G401 (cell line): ENCODE measurements around the gene F2RL1. TPM values are rescaled to one million over a fixed set of nuclear protein-coding genes. Genes with fewer than 3 reads are reported as not detected.
"Not testable (repeated sequence)": the region's sequence is repeated elsewhere in the genome, so short reads cannot be mapped to it uniquely, and the experiment has no call there.

Experiments used
- DNase-seq: peaks from one replicate; pipeline ENCODE4 v3.0.0-alpha.2; 2015; ENCODE audit warnings: low spot score
- in situ Hi-C: cut with HindIII; loops from 2 replicates; pipeline ENCODE4 v1.10.0; 2016; ENCODE audit warnings: low sequenced_read_pairs, mixed read lengths
- total RNA-seq: library from RNA; depleted of rRNA; stranded (reverse); fragments of >200 nt; shearing (Covaris generic); gene quantifications from 2 replicates; pipeline ENCODE4 v1.2.3, GENCODE V29; 2014

F2RL1 gene
- total RNA-seq, 1 experiment from 2014 or later = 209 TPM

DNA sequence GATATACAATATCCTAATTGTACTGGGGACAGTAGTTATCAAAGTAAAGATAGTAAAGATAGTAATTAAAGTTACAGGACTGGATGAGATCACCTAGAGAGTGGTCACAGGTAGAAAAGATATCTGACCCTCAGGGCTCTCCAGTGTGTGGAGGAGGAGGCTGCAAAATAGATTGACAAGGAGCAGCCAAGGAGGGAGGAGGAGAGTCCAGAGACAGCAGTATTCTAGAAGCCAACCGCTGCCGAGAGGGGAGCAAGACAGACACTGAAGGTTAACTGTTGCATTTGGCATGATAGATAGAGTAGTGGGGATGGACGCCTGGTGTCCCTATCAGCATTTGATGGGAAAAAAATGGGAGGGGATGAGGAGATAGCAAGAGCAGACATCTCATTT, 17.0 kb upstream of the F2RL1 start:
- in situ Hi-C loops = no loop called here
- DNase-seq = no peak

DNA sequence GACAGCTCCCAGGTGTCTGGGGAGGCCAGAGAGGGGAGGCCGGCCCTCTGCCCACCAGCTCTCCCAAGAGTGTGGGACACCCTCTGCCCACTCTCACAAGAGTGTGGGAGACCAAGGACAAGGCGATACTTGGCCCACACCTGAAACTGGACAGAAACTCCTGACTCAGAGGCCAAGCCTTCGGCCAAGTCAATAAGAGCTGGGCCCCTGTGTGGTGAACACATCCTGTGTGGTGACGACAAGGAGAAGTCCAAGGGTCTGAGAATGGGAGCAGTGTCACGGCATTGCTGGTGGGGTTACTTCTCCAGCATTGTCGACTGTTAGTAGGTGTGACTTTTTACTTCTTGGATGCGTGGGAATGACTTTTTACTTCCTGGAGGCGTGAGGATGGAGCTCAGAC, 14.6 kb upstream of the F2RL1 start:
- no peak for DNase-seq
- in situ Hi-C loops = no loop called here

DNA sequence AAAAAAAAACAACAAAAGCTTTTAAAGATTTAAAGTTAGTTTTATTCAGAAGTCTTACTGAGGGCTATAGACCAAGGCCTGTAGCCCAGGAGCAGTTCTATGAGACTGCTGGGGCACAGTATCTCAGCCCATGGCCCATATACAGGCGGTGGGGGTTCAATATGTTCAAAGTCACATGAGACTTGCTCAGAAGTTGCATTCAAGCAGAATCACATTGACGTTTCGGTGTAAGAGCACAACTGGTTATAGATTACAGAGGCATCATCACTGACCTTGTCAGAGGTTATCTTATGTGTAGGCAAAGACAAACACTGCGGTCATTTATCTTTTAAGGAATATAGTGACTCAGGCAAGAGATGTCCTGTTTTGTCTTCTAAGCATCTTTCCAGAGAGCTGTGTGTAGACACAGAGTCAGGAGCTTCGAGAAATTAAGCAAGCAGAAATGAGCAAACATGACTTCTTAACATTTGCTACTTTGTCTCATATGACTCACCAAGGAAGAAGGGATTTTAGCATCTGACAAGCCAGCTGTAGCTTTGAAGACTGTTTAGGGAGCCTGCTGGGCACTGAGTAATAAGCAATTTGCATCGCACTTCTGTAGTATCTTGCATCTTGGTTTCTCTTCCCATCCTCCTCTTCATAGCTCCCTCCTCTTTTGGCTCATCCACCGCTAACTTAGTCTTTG, 12.9 kb upstream of the F2RL1 start:
- DNase-seq = no peak

DNA sequence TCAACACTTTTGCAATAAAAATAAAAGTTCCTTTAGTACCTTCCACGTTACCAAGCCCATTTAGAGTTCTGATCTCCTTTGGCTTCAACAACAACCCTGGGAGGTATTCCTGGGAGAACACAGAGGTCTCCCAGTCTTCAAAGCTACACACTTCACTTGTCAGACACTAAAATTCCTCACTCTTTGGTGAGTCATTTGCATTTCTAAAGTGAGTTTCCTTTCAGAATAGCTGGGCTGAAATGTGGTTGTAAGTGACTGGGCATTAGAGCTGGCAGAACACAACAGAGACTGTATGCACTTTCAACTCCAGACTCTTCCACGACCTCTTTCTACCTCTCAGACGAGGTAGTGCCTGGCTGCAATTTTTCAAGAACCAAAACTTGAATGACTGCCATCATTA, 11.5 kb upstream of the F2RL1 start:
- no peak for DNase-seq
- in situ Hi-C loops = no loop called here

More for the DNA sequence above, 12.9 kb upstream of the F2RL1 start:
- in situ Hi-C loops = no loop called here

DNA sequence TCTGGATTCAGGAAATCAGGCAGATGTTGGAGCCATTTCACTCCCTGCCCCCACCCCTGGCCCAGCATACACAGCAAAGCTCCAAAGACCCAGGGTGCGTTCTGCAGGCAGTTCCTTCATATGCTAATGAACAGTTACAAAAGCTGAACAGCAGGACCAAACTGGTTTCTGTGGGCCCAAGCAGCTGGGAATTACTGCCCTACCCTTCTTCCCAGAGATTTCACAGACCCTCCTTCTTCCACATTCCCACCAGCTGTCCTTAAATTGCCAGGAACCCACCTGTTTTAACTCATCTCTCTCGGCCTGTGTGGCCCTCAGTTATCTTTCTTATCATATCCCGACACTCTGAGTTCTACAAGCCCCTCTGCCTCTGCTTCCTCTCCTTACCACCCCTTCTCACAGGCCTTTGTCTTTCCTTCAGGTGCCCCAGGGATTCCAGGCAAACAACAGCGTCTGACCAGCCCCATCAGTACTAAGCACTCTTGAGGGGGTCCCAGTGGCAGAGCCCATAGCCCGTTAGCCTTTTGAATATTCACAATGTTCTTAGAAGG, 10.6 kb upstream of the F2RL1 start:
- in situ Hi-C loops = no loop called here
- DNase-seq = no peak

DNA sequence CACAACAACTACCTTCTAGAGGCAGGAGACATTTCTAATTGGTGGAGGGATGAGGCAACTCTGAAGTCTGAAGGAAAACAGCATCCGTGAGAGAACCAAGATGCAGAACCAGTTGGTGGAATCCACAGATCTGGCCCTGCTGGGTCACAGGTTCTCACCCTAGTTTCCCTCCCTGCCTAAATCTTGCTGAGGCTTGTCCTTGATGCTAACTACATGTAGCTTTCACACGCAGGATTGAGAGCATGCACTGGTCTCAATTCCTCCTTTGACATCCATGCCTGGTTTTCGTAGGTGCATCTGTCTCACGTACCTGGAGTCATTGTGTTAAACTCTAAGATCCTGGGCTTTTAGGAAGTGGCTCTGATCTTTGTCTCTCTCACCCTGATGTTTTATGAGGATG, 9.7 kb upstream of the F2RL1 start:
- no peak for DNase-seq
- in situ Hi-C loops = no loop called here

DNA sequence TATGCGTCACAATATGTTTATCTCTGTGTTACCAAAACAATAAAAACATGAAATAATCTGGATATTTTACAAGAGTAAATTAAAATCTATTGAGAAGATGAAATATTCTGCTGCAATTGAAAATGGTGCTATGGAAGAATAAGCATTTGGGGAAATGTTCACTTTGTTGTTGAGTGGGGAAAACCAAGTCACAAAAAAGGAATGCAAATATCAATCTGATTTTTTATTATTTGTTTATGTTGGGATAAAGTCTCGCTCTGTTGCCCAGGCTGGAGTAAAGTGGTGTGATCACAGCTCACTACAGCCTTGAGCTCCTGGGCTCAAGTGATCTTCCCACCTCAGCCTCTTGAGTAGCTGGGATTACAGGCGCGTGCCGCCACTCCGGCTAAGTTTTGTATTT, 8.6 kb upstream of the F2RL1 start:
- in situ Hi-C loops = no loop called here

DNA sequence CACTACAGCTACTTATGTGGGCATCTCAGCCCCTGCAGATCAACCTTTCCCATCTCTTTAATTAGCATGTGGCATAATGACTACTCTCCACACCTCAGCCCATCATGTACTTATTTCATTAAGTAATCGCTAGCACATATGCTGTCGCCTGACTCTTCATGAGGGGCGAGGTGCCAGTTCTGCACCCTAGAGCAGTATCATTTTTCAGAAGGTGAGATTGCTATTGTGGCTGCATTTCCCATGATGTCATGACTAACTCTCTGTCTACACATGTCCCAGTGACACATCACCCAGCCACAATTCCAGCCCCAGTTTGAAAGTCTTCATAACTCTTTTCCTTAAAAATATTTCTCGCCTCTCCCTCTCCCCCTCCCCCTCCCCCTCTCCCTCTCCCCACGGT, 7.6 kb upstream of the F2RL1 start:
- DNase-seq = no peak

More for the DNA sequence above, 8.6 kb upstream of the F2RL1 start:
- DNase-seq = no peak

DNA sequence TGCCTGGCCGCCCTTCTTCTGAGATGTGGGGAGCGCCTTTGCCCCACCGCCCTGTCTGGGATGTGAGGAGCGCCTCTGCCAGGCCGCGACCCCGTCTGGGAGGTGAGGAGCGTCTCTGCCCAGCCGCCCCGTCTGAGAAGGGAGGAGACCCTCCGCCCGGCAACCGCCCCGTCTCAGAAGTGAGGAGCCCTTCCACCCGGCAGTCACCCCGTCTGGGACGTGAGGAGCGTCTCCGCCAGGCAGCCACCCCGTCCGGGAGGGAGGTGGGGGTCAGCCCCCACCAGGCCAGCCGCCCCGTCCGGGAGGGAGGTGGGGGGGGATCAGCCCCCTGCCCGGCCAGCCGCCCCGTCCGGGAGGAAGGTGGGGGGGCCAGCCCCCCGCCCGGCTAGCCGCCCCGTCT, 6.6 kb upstream of the F2RL1 start:
- in situ Hi-C loops, DNase-seq: not testable (repeated sequence)

More for the DNA sequence above, 7.6 kb upstream of the F2RL1 start:
- in situ Hi-C loops = no loop called here

DNA sequence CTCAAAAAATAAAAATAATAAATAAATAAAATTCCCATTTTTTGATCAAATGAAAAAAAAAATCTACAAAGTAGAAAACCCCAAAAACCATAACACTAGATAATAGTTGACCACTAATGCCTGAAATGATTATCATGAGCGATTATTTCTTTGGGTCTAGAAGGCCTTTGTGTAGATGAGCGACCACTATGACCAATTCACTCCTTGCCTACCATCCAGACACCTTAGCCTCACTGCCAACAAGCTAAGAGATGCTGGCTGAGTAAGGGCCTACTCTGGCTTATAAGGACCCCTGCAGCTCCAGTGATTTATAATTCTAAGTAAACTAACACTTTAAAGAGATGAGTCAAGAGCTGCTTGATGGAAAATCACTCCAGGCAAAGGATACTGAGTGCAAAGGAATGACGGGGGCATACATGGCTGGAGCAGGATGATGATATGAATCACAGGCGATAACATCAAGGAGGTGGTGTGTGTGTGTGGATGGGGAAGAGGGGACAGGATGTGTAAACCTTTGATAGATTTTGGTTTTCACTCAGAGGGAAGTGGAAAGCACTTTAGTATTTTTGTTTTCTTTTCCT, 4.8 kb upstream of the F2RL1 start:
- in situ Hi-C loops = no loop called here
- no peak for DNase-seq

DNA sequence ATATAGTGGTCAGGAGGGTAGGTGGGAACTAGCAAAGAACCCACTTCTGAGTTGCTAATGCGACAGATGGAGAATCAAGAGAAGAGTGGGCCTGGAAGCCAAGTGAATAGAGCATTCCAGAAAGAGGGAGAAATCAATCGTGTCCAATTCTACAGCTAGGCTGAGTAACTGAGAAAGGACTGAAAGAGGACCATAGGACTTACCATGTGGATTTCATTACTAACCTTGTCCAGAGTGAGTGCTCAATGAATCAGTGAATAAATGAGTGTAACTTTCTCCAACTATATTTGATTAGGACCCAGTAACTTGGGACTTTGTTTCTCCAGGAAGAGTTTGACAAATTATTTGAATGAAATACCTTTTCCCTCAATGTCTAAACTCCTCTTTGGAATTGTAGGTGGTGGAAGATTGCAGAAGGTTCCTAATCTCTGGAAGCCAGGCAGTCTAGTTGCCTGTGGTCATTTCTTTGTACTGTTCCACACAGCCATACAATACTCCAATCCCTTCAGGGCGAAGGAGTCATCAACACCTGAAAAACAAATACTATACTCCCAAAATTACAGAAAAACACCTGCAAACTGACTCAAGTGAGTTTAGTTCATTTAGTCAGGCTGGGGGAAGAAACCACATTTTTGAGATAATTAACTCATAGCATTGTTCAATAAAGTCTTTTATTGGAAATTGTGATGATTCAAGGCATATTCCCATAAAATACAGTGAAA, 2.6 kb upstream of the F2RL1 start:
- no peak for DNase-seq
- in situ Hi-C loops = no loop called here

DNA sequence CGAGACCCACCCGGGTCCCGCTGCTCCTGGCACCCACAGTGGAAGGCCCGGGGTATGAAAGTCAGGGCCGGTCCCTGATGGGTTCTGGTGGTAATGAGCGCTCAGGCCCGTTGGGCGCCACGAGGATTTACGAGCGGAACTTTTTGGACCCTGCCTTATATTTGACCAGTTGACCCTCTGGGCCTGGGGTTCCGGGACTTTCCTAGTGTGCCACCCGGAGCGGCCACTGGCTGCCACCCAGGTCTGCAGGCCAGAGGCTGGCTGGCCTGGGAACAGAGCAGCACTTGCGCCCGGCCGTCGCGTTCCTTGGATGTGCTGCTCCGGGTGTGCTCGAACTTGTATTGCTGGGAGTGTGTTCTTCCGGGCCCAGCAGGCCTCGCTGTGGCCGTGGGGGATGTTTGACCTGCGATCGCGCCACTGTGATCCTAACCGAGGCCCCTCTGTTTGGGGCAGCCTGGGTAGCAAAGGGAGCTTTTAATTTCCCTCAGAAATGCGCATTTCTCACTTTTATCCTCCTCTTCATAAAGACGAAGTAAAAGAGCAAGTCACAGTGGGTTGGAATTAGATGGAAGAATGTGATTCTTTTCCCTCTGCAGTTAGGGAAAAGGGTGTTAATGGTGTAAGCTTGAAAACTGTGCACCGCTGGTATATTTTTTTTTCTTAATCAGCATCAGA, 1.2 kb downstream of the F2RL1 start:
- no peak for DNase-seq
- in situ Hi-C loops = no loop called here

DNA sequence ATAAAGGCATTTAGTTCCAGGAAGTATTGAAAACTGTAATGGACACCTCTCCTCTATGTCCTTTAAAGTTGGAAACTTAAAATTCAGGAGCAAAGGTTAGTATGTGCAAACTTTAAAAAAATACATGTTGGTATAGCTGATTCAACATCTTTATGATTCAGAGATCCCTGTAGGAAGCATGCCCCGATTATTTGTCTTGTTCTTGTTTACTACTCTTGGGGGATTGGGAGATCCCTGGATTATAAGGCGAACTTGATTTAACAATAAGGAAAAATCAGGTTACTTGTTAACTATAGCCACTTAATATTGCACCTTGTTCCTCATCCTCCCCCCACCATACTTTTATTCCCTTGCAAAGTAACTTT, 1.7 kb downstream of the F2RL1 start:
- DNase-seq = no peak
- in situ Hi-C loops = no loop called here

DNA sequence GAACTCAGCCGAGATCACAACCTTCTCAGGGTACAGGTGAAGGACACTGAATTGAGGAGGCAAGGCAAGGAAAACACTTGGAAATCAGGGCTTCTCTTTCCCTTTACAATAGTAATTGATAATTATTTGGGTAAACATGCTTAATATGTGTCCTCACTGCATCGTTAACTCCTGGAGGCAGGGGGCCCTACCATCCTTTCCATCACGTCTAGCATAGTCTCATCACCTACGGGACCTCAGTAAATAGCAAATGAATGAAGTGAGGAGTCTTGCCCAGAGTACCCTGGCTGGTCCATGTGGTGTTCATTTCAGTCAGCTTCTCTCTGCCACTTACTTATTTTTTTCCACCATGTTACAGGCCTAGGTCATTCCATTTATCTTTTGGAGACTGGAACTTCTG, 2.3 kb downstream of the F2RL1 start:
- in situ Hi-C loops = no loop called here
- DNase-seq = no peak

DNA sequence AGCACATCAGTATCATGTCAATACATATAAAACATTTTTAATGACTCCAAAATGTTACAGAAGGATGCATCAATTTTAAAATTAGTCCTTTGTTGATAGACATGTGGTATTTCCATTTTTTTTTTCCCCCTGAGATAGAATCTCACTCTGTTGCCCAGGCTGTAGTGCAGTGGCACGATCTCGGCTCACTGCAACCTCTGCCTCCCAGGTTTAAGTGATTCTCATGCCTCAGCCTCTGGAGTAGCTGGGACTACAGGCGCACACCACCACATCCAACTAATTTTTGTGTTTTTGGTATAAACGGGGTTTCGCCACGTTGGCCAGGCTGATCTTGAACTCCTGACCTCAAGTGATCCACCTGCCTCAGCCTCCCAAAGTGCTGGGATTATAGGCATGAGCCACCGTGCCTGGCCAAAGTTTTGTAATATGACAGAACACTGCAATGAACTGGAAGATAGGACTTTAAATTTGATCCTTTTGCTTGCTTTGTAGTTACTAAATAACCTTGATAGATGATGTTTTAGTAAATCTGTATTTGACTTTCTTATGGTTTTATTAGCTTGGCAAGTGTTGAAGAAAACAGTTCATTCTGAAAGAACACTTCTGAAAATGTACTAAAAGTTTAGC, 3.4 kb downstream of the F2RL1 start:
- DNase-seq = not testable (repeated sequence)

DNA sequence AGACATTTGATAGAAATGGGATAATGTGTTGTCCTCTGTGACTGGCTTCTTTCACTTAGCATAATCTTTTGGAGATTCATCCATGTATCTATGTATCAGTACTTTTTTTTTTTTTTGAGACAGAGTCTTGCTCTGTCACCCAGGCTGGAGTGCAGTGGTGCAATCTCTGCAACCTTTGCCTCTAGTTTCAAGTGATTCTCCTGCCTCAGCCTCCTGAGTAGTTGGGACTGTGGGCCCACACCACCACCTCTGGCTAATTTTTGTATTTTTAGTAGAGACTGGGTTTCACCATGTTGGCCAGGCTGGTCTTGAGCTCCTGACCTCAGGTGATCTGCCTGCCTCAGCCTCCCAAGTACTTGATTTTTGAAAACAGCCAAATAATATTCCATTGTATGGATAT, 7.6 kb downstream of the F2RL1 start:
- DNase-seq = not testable (repeated sequence)

More for the DNA sequence above, 3.4 kb downstream of the F2RL1 start:
- in situ Hi-C loops = not testable (repeated sequence)

DNA sequence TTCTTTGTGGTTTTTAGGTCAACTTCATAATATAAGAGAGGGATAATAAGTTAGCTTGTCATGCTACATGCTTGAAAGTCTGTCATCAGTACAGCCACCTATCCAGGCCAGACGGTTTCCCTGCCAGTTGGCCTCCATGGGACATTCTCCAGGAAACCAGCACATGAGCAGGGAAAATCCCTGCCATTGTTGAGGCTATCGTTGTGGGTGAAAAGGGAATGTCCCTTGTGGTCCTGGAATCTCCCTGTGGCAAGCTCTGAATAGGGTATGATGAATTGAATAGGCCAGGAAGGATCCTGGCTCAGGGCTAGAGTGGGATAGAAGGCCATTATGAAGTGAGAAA, 12.3 kb downstream of the F2RL1 start:
- DNase-seq = no peak
- in situ Hi-C loops = no loop called here

More for the DNA sequence above, 7.6 kb downstream of the F2RL1 start:
- in situ Hi-C loops = not testable (repeated sequence)

DNA sequence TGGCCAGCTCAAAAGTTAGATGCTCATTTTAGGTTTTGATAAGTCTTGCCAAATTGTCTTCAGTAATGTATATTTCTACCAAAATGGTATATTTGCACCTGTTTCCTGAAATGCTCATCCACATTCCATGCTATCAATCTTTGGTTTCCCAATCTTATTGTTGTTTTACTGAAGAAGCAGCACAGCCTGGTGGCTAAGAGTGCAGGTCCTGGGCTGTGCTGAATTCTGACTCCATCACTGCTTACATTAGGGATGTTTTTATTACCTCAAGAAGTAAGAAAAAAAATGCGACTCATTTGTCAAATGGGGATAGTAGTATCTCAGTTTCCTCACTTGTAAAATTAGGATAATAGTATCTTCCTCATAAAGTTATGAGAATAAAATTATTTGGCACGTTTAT, 17.4 kb downstream of the F2RL1 start:
- in situ Hi-C loops = no loop called here
- no peak for DNase-seq

DNA sequence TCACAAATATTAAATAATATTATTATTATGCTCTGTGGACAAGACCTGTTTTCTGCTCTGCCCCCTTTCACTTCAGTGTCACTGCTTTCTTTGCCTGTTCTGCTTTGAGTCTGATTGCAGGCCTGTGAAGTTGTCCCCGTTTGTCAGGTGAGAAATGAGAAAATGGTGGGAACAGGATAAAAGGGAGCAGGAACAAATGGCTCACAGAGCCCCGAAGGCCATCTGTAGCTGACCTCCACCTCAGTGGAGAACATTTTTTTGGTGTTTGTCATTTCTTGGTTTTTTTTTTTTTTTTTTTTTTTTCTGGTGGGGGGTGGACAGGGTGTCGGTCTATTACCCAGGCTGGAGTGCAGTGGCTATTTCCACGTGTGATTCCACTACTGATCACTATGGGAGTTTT, 17.8 kb downstream of the F2RL1 start:
- in situ Hi-C loops = no loop called here
- no peak for DNase-seq
